NCI-H187 (cell line): ENCODE results near the gene ATP8A2.
"Not testable (repeated sequence)": the region's sequence is repeated elsewhere in the genome, so short reads cannot be mapped to it uniquely, and the experiment has no call there.

Source experiments
- DNase-seq, 2 experiments: peaks; one replicate each; lab custom pipeline; 2025; lab: John Stamatoyannopoulos, UW

The ATP8A2 gene

DNA sequence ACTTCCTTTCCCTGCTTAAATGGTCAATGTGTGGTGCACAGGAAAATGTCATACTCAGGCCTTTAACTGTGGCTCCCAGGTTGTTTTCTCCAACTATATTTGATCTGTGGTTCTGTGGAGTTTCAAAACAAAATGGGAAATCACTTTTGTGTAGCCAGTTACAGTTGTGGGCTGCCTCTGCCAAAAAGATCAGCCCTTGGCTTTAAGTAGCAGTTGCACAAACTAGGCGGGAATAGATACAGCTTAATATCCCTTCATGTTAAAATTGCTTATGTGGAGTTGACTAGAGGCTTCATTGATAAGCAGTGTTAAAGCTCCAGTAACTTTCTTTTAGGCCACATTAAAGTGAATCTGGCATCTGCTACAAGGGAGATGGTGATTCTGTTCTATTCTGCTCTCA lies 395.2 kb downstream of the ATP8A2 start:
- DNase-seq = no peak

- no peak for DNase-seq
Observed at GRCh38 chr13:25768376-25768775, 396.6 kb downstream of the ATP8A2 start.

DNA sequence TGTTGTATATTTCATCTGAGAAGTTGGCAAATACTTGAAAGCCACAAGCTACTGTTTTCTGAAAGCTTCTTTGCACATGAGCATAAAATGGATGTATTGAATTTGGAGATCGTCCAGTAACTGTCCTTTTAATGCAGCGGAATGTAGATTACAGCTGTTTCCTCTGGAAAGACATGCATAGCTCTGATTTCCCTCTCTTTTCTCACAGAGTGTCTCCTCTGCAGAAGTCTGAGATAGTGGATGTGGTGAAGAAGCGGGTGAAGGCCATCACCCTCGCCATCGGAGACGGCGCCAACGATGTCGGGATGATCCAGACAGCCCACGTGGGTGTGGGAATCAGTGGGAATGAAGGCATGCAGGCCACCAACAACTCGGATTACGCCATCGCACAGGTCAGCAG lies 397.1 kb downstream of the ATP8A2 start:
- DNase-seq = no peak

DNA sequence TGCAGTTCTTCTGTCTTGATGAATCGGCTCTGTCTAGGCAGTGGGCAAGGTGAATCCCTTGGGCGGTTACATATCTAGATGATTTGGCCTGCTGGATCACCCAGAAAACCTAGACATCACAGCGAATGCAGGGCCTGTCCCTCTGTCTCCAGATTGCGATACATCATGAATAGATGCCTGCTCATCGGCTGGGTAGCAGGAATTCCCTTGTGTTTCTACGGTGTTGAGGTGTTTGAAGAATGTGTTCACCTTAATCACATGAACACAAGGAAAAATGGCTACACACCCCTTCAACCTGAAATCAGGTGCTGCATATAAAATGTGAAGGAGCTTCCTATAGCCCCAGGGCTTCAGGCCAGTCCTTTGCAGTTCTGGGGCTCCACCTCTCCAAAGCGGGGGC lies 398.8 kb downstream of the ATP8A2 start:
- no peak for DNase-seq

DNA sequence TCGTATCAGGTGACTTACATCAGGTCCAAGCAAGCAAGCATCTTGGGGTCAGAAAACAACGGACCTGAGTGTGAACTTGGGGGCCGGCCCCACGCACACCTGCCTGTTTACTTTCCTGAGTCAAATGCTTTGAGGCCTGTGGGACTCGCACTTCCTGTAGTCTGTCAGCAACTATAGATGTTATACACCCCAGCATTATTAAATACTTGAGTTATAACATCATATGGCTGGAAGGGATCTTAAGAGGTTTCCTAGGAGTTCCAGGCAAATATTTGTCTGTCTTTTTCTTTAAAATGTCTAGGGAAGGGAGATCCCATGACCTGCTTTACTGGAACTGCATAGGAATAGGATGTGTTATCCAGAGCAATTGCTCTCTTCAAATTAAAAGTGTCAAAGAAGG lies 399.4 kb downstream of the ATP8A2 start:
- no peak for DNase-seq

DNA sequence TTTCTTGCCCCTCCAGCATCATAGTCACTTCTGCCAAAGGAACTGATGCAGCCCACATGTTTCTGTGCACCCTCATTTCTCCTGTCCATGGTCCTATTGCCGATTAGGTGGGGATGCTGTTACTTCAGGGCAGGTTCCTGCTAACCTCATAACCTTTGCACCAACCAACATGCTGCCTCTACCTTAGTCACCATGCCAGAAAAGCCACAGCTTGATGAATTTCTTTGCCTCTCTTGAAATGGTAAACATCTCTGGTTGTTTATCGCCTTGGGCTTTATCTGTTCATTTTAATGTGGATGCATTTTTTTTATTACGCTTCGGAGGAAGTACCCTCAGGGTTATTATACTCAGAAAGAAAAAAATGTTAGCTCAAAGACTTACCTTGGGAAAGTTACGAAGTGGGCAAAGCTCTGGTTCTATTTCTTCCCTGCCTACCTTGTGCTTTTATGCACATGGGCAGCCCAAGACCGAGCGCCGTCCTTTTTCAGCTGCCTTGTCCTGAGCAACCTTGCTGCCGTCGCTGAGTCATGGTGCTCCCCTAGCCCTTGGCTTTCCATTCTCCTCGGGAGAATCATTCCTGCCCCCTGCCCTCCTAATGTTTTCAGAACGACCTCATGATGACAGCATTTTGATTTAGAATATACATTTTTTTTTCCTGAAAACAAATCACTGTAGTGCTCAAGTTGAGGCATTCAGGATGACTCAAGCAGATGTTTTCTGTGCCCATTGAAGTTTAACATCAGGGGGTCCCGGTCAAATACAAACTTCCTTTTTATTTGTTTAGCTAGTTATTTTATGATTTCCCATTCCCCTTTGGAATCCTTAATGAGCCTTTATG lies 400.1 kb downstream of the ATP8A2 start:
- DNase-seq = no peak

GRCh38 chr13:25772534-25772933 lies 400.8 kb downstream of the ATP8A2 start:
- not testable (repeated sequence) for DNase-seq

- DNase-seq = not testable (repeated sequence)
Observed at GRCh38 chr13:25774056-25774455, 402.3 kb downstream of the ATP8A2 start.

DNA sequence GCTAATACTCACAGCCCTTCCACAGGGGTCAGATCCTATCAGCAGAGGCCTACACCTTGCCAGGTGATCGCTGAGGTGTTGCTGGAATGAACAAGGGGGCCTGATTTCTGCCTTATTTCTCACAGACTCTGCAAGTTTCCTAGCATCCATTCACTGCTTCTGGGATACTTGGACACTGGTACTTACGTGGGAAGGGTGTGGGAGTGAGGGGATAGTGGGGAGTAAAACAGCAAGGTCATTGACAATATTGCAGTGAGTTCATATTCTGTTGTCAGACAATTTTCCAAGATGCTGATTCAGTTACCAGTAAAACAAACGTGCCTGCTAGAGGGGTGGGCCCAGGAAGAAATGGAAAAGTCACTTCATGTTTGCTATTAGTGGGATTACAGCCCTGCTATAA lies 403.5 kb downstream of the ATP8A2 start:
- no peak for DNase-seq

GRCh38 chr13:25775986-25776385 lies 404.2 kb downstream of the ATP8A2 start:
- no peak for DNase-seq

GRCh38 chr13:25776722-25777121 lies 404.9 kb downstream of the ATP8A2 start:
- DNase-seq = no peak

DNA sequence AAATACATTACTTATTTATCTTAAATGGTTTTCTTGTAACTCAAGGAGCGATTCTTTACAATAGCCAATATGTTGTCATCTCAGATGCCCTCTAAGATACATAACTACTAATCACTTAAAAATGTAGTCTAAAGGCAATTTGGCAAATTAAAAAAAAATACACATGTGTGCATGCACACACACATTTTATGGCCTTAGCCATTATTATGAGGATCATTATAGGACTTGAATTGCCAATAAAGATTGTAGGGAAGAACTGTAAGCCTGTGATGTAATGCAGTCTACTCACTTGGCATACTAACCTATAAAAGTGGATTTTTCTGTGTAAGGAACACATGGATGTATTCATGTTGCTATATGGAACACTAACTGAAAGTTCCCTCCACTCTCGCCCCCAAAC lies 405.7 kb downstream of the ATP8A2 start:
- no peak for DNase-seq

DNA sequence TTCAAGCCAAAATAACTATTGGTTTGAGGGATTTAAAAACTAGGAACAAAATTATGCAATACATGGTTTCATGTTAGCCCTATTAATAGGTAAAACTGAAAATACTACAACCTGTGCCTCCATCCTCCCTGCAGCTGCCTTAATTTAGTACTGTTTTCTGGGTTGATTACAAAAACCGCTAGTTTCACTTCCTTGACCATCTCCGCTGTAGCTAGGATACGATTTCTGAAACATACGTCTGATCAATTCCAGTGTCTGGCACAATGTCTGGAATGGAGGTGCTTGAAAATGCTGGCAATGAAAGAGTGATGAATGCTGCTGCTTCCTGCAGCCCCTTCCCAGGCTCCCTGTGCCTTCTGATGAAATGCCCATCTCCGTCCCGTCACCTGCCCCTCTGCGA lies 406.6 kb downstream of the ATP8A2 start:
- no peak for DNase-seq

DNA sequence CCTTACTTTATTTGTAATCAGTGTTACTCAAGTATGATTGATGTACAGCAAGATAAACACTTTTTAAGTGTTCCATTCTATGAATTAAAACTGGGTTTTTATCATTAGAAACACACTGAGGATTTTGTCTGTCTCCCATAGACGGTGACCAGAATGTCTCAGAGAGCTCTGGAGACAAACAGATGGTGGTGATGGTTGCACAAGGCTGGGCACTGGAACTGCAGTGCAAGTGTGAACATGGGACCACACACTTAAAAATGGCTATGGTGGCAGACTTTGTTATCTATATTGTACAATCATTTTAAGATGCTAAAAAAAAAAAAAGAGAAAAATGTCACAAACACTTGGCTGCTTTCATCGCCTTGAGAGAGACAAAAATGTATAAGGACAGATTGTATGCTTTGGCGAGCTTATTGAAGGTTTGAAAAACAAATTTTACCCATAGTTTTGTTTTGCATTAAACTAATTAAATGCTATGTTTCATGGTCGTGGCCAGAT lies 407.1 kb downstream of the ATP8A2 start:
- DNase-seq = no peak

DNA sequence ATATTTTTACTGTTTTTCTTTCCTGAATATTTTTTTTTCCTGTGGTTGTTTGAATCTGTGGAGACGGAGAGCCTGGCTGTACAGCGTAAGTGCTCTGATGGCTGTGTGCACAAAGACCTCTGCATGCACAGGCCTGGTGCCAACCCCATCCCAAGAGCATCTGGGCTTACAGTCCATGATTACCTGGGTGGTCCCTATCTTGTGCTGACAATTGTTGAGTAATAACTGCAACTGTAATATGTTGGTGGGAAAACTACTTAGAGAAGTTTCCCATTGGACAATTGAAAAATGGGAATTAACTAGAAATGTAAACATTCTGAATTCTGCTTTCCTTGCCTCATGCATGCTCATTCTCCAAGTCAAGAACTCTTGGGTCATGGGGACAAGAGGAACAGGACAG lies 411.3 kb downstream of the ATP8A2 start:
- no peak for DNase-seq

DNA sequence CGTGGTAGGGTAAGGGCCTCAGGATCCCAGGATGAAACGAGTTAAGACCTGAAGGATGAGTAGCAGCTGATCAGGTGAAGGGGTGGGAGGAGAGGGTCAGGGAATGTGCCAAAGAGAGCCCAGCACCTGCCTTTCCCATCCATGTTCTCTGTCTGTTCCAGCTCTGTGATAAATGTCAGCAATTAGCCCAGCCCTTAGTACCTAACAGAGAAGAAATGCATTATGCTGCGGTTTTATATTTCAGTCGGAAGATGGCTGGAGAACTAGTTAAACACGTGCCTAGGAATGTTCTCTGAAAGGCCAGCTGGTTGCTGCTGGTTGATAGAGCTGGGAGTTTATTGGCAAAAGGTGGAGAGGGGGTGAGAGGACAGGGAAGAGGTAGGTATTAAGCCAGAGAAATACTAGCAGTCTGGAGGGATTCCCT lies 411.8 kb downstream of the ATP8A2 start:
- DNase-seq = peak; percentile 35 to 62

GRCh38 chr13:25784119-25784518 lies 412.3 kb downstream of the ATP8A2 start:
- DNase-seq = no peak

GRCh38 chr13:25790137-25790536 lies 418.4 kb downstream of the ATP8A2 start:
- not testable (repeated sequence) for DNase-seq

DNA sequence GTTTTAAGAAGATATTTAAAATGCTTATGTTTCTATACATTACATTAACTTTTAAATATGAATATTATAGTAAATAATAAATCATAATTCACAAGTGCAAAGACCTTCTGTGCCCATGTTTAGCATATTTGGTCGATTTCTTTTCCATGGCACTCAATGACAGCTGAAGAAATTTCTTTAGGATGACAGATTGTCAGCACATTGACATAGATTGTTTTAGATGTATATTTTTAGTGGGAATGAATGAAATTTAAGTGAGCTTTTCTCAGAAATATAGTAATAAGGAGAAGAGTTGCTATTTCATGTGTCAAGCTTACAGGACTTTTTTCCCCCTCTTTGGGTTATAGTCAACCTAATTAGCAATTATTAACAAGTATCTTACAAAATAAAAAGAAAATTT lies 423.5 kb downstream of the ATP8A2 start:
- no peak for DNase-seq

DNA sequence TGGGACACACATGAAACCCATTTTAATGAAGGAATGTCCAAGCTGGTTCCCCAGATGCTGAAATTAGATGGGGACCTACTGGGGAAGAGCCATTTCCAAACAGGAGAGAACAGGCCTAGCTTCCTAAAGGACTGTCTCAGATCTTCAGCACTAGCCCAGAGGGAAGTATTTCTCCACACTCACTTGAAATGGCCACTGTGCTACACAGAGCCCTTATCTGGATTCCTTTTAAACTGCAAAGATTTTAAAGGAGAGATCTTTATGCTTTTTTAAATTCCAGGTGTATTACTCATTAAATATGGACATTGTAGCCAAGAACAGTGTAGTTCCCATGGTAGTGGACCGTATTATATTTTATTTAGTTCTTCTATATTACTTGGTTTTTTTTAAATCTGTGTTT lies 424.7 kb downstream of the ATP8A2 start:
- DNase-seq = no peak

DNA sequence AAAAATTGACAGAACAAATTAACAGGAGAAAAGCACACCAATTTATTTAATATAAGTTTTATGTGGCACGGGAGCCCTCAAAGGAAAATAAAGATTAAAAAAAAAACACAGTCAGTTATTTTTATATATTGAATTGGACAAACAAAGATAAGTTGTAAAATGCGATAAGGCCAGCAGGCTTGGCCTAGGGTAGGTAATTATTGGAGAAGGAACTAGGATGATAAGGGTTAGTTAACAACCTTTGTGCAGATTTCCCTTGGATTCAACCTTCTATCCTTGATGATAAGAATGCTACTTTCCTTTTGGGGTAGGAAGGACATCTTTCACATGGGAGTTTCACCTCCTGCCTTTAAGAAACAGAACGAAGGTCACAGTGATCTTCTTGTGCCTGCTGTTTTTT lies 427.2 kb downstream of the ATP8A2 start:
- no peak for DNase-seq

DNA sequence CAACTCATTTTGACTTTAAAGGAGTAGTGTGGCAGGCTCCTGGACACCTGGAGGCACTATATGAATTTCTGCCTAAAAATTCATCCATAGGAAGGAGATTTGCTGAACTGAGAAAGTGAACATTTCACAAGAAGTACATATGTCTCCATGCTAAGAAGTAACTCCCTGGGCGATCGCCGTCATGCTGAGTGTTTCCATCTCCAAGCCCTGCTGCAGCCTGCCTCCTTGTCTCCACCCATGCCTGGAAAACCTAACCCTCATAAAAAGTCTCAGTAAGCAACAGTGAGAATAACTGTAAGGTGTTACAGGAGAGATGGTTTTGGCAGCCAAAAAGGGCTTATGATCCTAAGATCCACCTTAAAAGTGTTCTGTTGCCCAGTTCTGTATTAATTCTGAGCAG lies 428.7 kb downstream of the ATP8A2 start:
- DNase-seq = no peak

GRCh38 chr13:25802579-25802978 lies 430.8 kb downstream of the ATP8A2 start:
- no peak for DNase-seq

DNA sequence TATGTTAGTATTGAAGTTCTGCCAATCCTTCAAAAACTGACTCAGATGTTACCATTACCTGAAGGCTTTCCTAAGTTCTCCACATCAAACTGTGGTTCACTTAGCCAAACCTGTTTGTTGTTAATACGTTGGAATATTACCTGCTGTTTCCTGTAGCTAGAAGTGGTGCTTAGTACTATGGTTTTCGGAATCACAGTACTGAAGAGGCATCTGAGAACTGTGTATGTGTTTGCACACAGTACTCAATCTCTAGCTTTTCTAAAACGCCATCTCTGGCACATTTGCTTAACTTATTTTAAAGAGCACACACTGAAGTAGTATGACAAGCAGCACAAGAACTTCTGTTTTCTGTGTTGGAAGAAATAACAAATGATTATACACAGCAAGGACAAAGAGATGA lies 431.9 kb downstream of the ATP8A2 start:
- no peak for DNase-seq
